Mucosa of stomach (tissue), 1 donor: ENCODE data around the gene DPEP2NB.

Source experiments
- H3K27me3 ChIP-seq: one replicate; pipeline ENCODE4 v1.7.0; 2013; ENCODE audit warnings: mild to moderate bottlenecking, low read length; ENCODE audit not compliant: control insufficient read depth, insufficient read depth
- H3K36me3 ChIP-seq: one replicate; pipeline ENCODE4 v1.7.0; 2013; ENCODE audit warnings: low read length; ENCODE audit not compliant: control insufficient read depth, insufficient read depth
- H3K4me1 ChIP-seq: one replicate; pipeline ENCODE4 v1.7.0; 2013; ENCODE audit warnings: mild to moderate bottlenecking, low read length; ENCODE audit not compliant: control insufficient read depth, insufficient read depth
- H3K4me3 ChIP-seq: one replicate; pipeline ENCODE4 v1.7.0; 2013; ENCODE audit warnings: low read length
- H3K9ac ChIP-seq: one replicate; pipeline ENCODE4 v1.7.0; 2013; ENCODE audit warnings: mild to moderate bottlenecking, low read length, moderate library complexity
- H3K9me3 ChIP-seq: one replicate; pipeline ENCODE4 v1.7.0; 2013; ENCODE audit warnings: mild to moderate bottlenecking, low read length, moderate library complexity; ENCODE audit not compliant: control insufficient read depth
- donor health status: Pancreatic carcinoma.

DPEP2NB gene

GRCh38 chr16:68015681-68016080, at the start of gene DPEP2NB:
DPEP2NB (minus strand) TSS chr16:68015911; CDS start chr16:68015770, 141 bp downstream.
- no peaks in the 10 kb centered on the region for H3K36me3 ChIP-seq
- H3K9me3 ChIP-seq: no peaks in the 10 kb centered on the region
- H3K4me1 ChIP-seq: no peaks in the 10 kb centered on the region
- no peak within 1 kb of the TSS for H3K4me3 ChIP-seq
- H3K9ac ChIP-seq: no peak within 1 kb of the TSS
- no peaks in the 10 kb centered on the region for H3K27me3 ChIP-seq

GRCh38 chr16:68064791-68065365, 49.2 kb upstream of the DPEP2NB start:
- peaks cover 5% of the 10 kb centered on the region for H3K36me3 ChIP-seq
- H3K9ac ChIP-seq: no peak overlapping the region
- H3K4me1 ChIP-seq: peaks cover 12% of the 10 kb centered on the region
- no peak overlapping the region for H3K4me3 ChIP-seq
- H3K27me3 ChIP-seq: no peaks in the 10 kb centered on the region
- no peaks in the 10 kb centered on the region for H3K9me3 ChIP-seq

GRCh38 chr16:68062910-68063393, 47.2 kb upstream of the DPEP2NB start:
- Histone ChIP-seq H3K27me3 (no peaks in the 10 kb centered on the region), H3K9me3 (no peaks in the 10 kb centered on the region), H3K36me3 (no peaks in the 10 kb centered on the region), H3K9ac (no peak overlapping the region), H3K4me3 (no peak overlapping the region), H3K4me1 (peaks cover 5% of the 10 kb centered on the region)

- no peak overlapping the region for H3K9ac ChIP-seq
- H3K4me3 ChIP-seq: no peak overlapping the region
- no peaks in the 10 kb centered on the region for H3K27me3 ChIP-seq
- H3K36me3 ChIP-seq: no peaks in the 10 kb centered on the region
- H3K4me1 ChIP-seq: peaks cover 5% of the 10 kb centered on the region
- no peaks in the 10 kb centered on the region for H3K9me3 ChIP-seq
These were observed 45.7 kb upstream of the DPEP2NB start for GRCh38 chr16:68061396-68061795.

GRCh38 chr16:68059804-68060203, 44.1 kb upstream of the DPEP2NB start:
- Histone ChIP-seq H3K27me3 (no peaks in the 10 kb centered on the region), H3K4me3 (no peak overlapping the region), H3K9me3 (no peaks in the 10 kb centered on the region), H3K4me1 (peaks cover 3% of the 10 kb centered on the region), H3K9ac (no peak overlapping the region), H3K36me3 (no peaks in the 10 kb centered on the region)

GRCh38 chr16:68055395-68055794, 39.7 kb upstream of the DPEP2NB start:
- Histone ChIP-seq H3K9me3 (no peaks in the 10 kb centered on the region), H3K36me3 (no peaks in the 10 kb centered on the region), H3K9ac (no peak overlapping the region), H3K4me3 (no peak overlapping the region), H3K27me3 (no peaks in the 10 kb centered on the region), H3K4me1 (no peaks in the 10 kb centered on the region)

- Histone ChIP-seq H3K27me3 (no peaks in the 10 kb centered on the region), H3K9ac (no peak overlapping the region), H3K9me3 (no peaks in the 10 kb centered on the region), H3K36me3 (no peaks in the 10 kb centered on the region), H3K4me3 (no peak overlapping the region), H3K4me1 (no peaks in the 10 kb centered on the region)
These were observed 33.7 kb upstream of the DPEP2NB start for GRCh38 chr16:68049449-68049848.

GRCh38 chr16:68047987-68048386, 32.3 kb upstream of the DPEP2NB start:
- H3K4me1 ChIP-seq: no peaks in the 10 kb centered on the region
- no peaks in the 10 kb centered on the region for H3K36me3 ChIP-seq
- H3K9ac ChIP-seq: no peak overlapping the region

GRCh38 chr16:68046106-68046505, 30.4 kb upstream of the DPEP2NB start:
- no peaks in the 10 kb centered on the region for H3K9me3 ChIP-seq
- no peaks in the 10 kb centered on the region for H3K27me3 ChIP-seq
- H3K4me3 ChIP-seq: no peak overlapping the region
- H3K9ac ChIP-seq: no peak overlapping the region
- H3K4me1 ChIP-seq: no peaks in the 10 kb centered on the region
- H3K36me3 ChIP-seq: no peaks in the 10 kb centered on the region

More at GRCh38 chr16:68047987-68048386, 32.3 kb upstream of the DPEP2NB start:
- Histone ChIP-seq H3K27me3 (no peaks in the 10 kb centered on the region), H3K9me3 (no peaks in the 10 kb centered on the region), H3K4me3 (no peak overlapping the region)

- Histone ChIP-seq H3K9me3 (no peaks in the 10 kb centered on the region), H3K27me3 (no peaks in the 10 kb centered on the region), H3K4me3 (no peak overlapping the region), H3K9ac (no peak overlapping the region), H3K36me3 (no peaks in the 10 kb centered on the region), H3K4me1 (no peaks in the 10 kb centered on the region)
These were observed 26.1 kb upstream of the DPEP2NB start for GRCh38 chr16:68041783-68042182.

GRCh38 chr16:68040506-68041288, 25.0 kb upstream of the DPEP2NB start:
- Histone ChIP-seq H3K4me1 (no peaks in the 10 kb centered on the region), H3K27me3 (no peaks in the 10 kb centered on the region), H3K36me3 (no peaks in the 10 kb centered on the region), H3K9me3 (no peaks in the 10 kb centered on the region), H3K4me3 (no peak overlapping the region), H3K9ac (no peak overlapping the region)

GRCh38 chr16:68037841-68038597, 22.3 kb upstream of the DPEP2NB start:
- H3K9ac ChIP-seq: no peak overlapping the region
- H3K27me3 ChIP-seq: no peaks in the 10 kb centered on the region
- no peaks in the 10 kb centered on the region for H3K36me3 ChIP-seq
- H3K4me3 ChIP-seq: no peak overlapping the region
- no peaks in the 10 kb centered on the region for H3K9me3 ChIP-seq
- H3K4me1 ChIP-seq: no peaks in the 10 kb centered on the region
